Gastroesophageal sphincter (tissue), 4 donors: ENCODE measurements around the gene HLA-DQA2. TPM values are rescaled to one million over a fixed set of nuclear protein-coding genes. Genes with fewer than 3 reads are reported as not detected.
"Not testable (repeated sequence)": the region's sequence is repeated elsewhere in the genome, so short reads cannot be mapped to it uniquely, and the experiment has no call there.

Experiments
- ATAC-seq: fragments of 150-250 bp; one replicate; pipeline ENCODE4 v1.9.1; 2016; ENCODE audit warnings: mild to moderate bottlenecking, moderate library complexity
- H3K27ac ChIP-seq, 4 donors: fragments of 200-600 bp; sonication (generic) in 3 of 4; 1 replicate in 3 of 4; 2 replicates in 1 of 4; pipeline ENCODE4 v1.5.1; 2016 to 2019
- H3K27me3 ChIP-seq: fragments of 200-600 bp; sonication (generic); one replicate; pipeline ENCODE4 v1.5.1; 2019
- H3K36me3 ChIP-seq, 2 donors: fragments of 200-600 bp; sonication (generic); one replicate each; pipeline ENCODE4 v1.5.1; 2019; ENCODE audit warnings: control low read depth in 1 of 2
- H3K4me1 ChIP-seq, 3 donors: fragments of 200-600 bp; sonication (generic); 1 replicate in 2 of 3; 2 replicates in 1 of 3; pipeline ENCODE4 v1.5.1; 2016 to 2019; ENCODE audit warnings: control low read depth in 2 of 3
- H3K4me3 ChIP-seq, 2 donors: fragments of 200-600 bp; sonication (generic); one replicate each; pipeline ENCODE4 v1.5.1; 2019; ENCODE audit warnings: mild to moderate bottlenecking in 1 of 2, moderate library complexity in 1 of 2
- H3K9me3 ChIP-seq, 3 donors: fragments of 200-600 bp; sonication (generic); one replicate each; pipeline ENCODE4 v1.5.1; 2017 to 2019; ENCODE audit warnings: control low read depth in 2 of 3
- EP300 ChIP-seq: sonication (generic); formaldehyde crosslinking; IDR thresholded peaks from one replicate; pipeline ENCODE4 v1.6.1; 2017; ENCODE audit warnings: antibody characterized with exemption, mild to moderate bottlenecking
- POLR2A ChIP-seq, 2 donors: fragments of 450-650 bp; IDR thresholded peaks; one replicate each; pipeline ENCODE4 v1.6.1; 2017; ENCODE audit warnings: antibody characterized with exemption in 2 of 2, mild to moderate bottlenecking in 2 of 2, moderate library complexity in 1 of 2
- POLR2AphosphoS5 ChIP-seq: sonication (generic); formaldehyde crosslinking; IDR thresholded peaks from one replicate; pipeline ENCODE4 v1.6.1; 2017; ENCODE audit warnings: antibody characterized with exemption
- WGBS, 2 donors: methylation state at CpG; one replicate each; pipeline ENCODE4 v1.1.5; 2018; ENCODE audit warnings: low coverage in 1 of 2; 5-methylcytosine and 5-hydroxymethylcytosine counted together
- total RNA-seq, 4 donors: library from RNA; depleted of rRNA; stranded (reverse); fragments of >200 nt; gene quantifications; one replicate each; pipeline ENCODE4 v1.1.0, GENCODE V29; 2016
- TF ChIP-seq, protein P1 (sequence below), 4 experiments: fragments of 200-600 bp in 2 of 4; fragments of 450-650 bp in 2 of 4; sonication (generic) in 1 of 4; IDR thresholded peaks; one replicate each; pipeline ENCODE4 v1.5.1; 2017 to 2019; ENCODE audit warnings: antibody characterized with exemption in 4 of 4, mild to moderate bottlenecking in 2 of 4, moderate library complexity in 2 of 4

Gene HLA-DQA2
- total RNA-seq, 4 donors from 2014 or later, result 0.40 to 1.8 TPM; not detected in 2

DNA sequence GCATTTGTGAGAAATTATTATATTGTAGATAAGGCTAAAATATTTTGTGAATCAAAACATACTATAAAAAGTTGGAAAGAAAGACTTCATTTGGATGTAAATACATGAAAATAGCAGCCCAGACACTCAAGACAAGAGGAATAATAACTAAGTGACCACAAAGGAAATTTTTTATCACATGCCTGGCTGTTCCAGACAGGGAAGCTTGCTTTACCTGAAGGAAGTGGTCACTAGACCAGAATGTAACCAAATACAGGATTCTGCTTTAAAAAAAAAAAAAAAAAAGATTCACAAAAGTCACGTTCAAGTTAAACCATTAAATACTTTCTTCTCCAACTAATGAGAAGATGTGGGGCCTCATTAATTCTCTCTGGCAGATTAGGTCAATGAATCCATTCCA is 31.5 kb downstream of the HLA-DQA2 start:
- peaks cover 29% of the 10 kb centered on the region for H3K27me3 ChIP-seq
- H3K9me3 ChIP-seq, result no peaks in the 10 kb centered on the region
- no peaks in the 10 kb centered on the region for H3K36me3 ChIP-seq
- no peak overlapping the region for H3K4me3 ChIP-seq
- no peak overlapping the region for H3K27ac ChIP-seq
- ATAC-seq, result no peak
- H3K4me1 ChIP-seq, result no peaks in the 10 kb centered on the region
- WGBS, 2 donors, result 4 to 33% methylated on average over 1 of the region's 1 CpG
- TF ChIP-seq EP300 (no peak), POLR2A (IDR thresholded peaks at IDR 0.05) (no peak), POLR2AphosphoS5 (no peak)
- TF ChIP-seq, protein P1, sequence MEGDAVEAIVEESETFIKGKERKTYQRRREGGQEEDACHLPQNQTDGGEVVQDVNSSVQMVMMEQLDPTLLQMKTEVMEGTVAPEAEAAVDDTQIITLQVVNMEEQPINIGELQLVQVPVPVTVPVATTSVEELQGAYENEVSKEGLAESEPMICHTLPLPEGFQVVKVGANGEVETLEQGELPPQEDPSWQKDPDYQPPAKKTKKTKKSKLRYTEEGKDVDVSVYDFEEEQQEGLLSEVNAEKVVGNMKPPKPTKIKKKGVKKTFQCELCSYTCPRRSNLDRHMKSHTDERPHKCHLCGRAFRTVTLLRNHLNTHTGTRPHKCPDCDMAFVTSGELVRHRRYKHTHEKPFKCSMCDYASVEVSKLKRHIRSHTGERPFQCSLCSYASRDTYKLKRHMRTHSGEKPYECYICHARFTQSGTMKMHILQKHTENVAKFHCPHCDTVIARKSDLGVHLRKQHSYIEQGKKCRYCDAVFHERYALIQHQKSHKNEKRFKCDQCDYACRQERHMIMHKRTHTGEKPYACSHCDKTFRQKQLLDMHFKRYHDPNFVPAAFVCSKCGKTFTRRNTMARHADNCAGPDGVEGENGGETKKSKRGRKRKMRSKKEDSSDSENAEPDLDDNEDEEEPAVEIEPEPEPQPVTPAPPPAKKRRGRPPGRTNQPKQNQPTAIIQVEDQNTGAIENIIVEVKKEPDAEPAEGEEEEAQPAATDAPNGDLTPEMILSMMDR (IDR thresholded peaks at IDR 0.05), result no peak

DNA sequence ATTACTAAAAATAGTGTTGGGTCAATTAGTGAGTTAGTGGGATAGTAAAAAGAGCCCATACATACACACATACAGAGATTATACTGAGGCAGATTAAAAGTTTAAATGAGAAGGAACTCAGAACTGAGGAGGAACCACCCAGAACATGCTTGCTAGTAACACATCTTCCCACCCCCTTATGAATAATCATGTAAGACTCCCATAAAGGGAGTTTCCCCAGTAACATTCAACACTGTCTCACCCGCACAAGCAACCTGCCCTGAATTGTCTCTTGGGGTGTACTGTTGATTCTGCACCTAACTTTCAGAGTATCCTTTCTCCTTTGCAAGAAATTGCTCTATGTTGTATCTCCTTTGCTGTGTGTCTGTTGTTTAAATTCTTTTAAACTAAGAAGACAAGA is 33.2 kb downstream of the HLA-DQA2 start:
- no peaks in the 10 kb centered on the region for H3K36me3 ChIP-seq
- WGBS, 2 donors, result 33 to 43% methylated on average over 1 of the region's 1 CpG
- peaks cover 26% of the 10 kb centered on the region for H3K27me3 ChIP-seq
- no peaks in the 10 kb centered on the region for H3K4me1 ChIP-seq
- H3K9me3 ChIP-seq, result no peaks in the 10 kb centered on the region
- no peak for ATAC-seq
- no peak overlapping the region for H3K4me3 ChIP-seq
- H3K27ac ChIP-seq, result no peak overlapping the region
- TF ChIP-seq EP300 (no peak), POLR2AphosphoS5 (no peak), POLR2A (IDR thresholded peaks at IDR 0.05) (no peak)
- TF ChIP-seq, protein P1 (IDR thresholded peaks at IDR 0.05), result no peak

DNA sequence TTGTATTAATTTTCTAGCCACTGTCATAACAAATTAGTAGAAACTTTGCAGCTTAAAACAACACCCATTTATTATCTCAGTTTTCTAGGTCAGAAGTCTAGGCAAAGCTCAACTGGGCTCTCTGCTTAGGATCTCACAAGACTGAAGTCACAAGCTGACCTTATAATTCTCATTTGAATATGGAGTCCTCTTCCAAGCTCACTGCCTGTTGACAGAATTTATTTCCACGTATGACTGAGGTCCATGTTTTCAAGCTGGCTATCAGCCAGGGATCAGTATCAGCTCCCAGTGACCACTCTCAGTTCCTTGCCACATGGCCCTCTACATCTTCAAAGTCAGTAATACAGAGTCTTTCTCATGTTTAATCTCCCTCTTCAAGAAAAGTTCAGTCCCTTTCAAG is 33.9 kb downstream of the HLA-DQA2 start:
- no peaks in the 10 kb centered on the region for H3K9me3 ChIP-seq
- WGBS, 2 donors, result 0 to 43% methylated on average over 1 of the region's 1 CpG

DNA sequence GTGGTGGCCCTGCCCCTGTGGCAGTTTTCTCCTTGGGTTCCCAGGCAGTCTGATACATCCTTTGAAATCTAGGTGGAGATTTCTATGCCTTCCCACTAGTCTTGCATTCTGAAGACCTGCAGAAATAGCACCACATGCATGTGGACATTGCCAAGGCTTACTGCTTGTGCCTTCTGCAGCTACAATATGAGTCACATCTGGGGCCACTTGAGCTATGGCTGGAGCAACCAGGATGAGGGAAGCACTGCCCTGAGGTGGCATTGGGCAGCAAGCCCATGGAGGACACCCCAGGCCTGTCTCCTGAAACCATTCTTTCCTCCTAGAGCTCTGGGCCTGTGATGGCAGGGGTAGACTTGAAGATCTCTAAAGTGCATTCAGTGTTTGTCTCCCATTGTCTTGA is 37.8 kb downstream of the HLA-DQA2 start:
- ATAC-seq, result no peak
- Histone ChIP-seq H3K4me1 (no peaks in the 10 kb centered on the region), H3K27me3 (peaks cover 6% of the 10 kb centered on the region), H3K27ac (no peak overlapping the region), H3K36me3 (no peaks in the 10 kb centered on the region), H3K4me3 (no peak overlapping the region), H3K9me3 (peaks cover 0 to 12% (median 0%) of the 10 kb centered on the region in 3 donors)
- TF ChIP-seq POLR2AphosphoS5, result no peak
- TF ChIP-seq POLR2A (IDR thresholded peaks at IDR 0.05), result no peak
- no peak for TF ChIP-seq EP300
- TF ChIP-seq, protein P1 (IDR thresholded peaks at IDR 0.05), result no peak

More for the DNA sequence above, 33.9 kb downstream of the HLA-DQA2 start:
- no peak for ATAC-seq
- H3K27ac ChIP-seq, result no peak overlapping the region
- TF ChIP-seq POLR2AphosphoS5 (no peak), POLR2A (IDR thresholded peaks at IDR 0.05) (no peak), EP300 (no peak)
- TF ChIP-seq, protein P1 (IDR thresholded peaks at IDR 0.05), result no peak
- no peaks in the 10 kb centered on the region for H3K4me1 ChIP-seq
- H3K4me3 ChIP-seq, result no peak overlapping the region
- H3K27me3 ChIP-seq, result peaks cover 20% of the 10 kb centered on the region
- H3K36me3 ChIP-seq, result no peaks in the 10 kb centered on the region

DNA sequence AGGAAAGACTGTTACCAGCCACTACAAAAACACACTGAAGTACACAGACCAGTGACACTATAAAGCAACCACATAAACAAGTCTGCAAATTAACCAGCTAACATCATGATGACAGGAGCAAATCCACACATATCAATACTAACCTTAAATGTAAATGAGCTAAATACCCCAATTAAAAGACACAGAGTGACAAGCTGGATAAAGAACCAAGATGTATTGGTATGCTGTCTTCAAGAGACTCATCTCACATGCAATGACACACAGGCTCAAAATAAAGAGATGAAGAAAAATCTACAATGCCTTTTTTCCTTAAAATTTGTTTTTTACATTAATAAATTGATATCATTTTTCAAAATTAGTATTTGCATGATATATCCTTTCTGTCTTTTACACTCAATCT is 41.7 kb downstream of the HLA-DQA2 start:
- not testable (repeated sequence) for H3K4me1 ChIP-seq, H3K4me3 ChIP-seq, H3K27ac ChIP-seq, ATAC-seq, H3K27me3 ChIP-seq, H3K36me3 ChIP-seq
- peaks cover 0 to 12% (median 0%) of the 10 kb centered on the region in 3 donors for H3K9me3 ChIP-seq
